Hematopoietic multipotent progenitor cell treated with erythropoietin and hydrocortisone succinate and interleukin-3 and kit ligand, for 6 days (in vitro differentiated cells): ENCODE data around the gene GLRX3.

ENCODE experiments used
- DNase-seq: peaks from one replicate; pipeline ENCODE4 v3.0.0-alpha.2; 2015

Gene GLRX3

DNA sequence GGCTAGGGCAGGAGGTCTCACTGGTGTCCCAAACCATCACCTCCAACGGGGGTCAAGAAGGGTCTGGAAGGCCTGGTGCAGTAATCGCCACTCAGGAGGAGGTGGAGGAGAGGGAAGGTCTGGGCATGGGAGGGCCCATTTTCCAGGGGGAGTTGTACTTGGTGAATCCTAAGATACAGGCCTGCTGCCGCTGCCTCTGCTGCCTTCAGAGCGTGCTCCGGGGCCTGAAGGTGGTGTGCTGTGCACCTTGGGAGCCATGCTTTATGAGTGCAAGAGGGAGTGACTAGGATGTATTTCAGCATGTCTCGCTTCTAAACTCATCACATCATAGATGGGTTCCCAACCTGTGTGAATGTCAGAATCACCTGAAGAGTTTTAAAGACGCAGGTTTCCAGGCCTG is 78.2 kb downstream of the GLRX3 start:
- DNase-seq: no peak

DNA sequence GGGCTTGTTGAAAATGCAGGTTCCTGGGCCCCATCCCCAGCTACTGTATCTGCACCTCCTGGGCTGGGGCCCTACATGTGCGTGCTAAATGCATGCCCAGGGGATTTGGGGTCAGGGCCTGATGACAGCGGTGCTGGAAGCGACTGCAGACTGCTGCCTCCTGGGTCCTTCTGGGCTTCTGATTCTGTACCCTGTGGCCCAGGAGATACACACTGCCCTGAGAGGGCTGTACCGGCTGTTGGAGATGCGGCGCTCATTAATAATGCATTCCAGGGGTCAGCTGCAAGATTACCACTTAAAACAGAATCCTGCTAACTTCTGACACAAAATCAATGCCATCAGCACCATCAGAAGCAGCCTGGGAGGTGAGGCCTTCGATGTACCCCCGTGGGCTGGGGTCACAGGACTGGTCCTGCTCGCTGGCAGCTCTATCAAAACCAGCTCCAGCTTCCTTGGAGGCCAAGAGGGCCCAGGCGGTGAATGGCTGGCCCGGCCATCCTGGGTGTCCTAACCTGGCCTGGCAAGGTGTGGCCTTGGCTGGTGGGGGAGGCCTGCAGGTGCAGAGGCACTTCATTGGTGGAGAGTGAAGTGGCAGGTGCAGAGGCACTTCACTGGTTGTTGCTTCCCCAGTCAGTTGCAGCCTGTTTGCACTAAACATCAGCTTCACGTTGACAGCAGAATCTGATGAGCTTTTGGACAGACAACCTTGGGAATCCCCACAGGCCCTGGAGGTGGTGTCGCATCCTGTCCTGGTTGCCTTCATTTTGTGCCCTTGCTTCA is 79.2 kb downstream of the GLRX3 start:
- no peak for DNase-seq

GRCh38 chr10:130215931-130216231 is 79.7 kb downstream of the GLRX3 start:
- DNase-seq: no peak

- no peak for DNase-seq
Observed at GRCh38 chr10:130218181-130218641, 82.0 kb downstream of the GLRX3 start.

DNA sequence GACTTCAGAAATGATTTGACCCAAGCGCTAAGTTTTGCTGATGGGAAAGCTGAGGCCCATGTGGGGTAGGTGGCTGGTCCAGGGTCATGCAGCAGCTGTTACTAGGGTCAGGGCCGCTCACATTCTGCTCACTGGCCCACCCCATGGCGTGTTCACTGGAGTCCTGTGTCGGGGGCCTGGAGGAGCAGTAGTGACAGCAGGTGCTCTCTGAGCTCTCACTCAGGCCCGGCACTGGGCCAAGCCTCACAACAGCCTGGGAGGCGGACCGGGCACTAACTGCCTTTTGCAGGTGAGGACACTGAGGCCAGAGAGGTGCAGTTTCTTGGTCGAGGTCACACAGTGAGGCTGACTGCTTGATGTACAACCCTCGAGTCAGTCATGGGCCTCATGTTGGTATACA is 82.7 kb downstream of the GLRX3 start:
- DNase-seq: no peak

DNA sequence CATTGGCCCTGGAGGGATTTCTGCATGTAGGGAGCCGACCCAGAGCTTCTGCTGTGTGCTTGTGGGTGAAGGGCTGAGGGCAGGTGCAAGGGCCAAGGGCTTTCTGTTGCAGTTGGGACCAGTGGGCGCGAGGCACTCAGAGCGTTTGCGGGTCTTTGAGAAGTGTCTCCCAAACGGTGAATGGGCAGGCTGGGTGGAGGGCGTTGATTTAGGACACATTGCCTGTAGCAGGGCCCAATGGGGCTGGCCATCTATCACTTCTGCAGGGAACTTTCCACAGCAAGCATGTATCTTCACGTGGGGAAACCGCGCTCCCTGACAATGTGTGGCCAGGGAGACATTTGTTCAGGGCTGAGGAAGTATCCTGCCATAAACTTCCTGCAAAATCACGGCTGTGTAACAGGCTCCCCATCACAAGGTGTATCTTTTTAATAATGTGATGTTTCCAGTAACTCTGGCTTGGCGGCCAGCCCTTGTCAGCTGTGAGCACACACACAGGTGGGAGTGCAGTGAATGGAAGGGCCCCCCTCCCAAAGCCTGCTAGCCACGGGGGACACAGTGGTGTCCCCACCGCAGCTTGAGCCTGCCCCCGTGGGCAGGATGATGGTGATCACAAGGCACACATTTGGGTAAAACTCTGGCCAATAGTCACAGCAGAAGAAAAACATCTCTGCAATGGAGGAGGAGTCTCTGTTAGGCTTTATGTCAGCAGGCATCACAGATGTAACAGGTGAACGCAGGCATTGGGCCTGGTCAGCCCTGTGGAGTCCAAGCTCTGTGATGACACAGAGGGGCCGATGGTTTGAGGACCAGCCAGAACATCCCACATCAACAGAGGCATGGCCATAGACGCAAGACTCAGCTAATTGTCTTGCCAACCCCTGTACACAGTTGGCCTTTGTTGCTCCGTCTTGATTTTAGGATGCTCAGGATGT is 84.3 kb downstream of the GLRX3 start:
- DNase-seq: no peak

DNA sequence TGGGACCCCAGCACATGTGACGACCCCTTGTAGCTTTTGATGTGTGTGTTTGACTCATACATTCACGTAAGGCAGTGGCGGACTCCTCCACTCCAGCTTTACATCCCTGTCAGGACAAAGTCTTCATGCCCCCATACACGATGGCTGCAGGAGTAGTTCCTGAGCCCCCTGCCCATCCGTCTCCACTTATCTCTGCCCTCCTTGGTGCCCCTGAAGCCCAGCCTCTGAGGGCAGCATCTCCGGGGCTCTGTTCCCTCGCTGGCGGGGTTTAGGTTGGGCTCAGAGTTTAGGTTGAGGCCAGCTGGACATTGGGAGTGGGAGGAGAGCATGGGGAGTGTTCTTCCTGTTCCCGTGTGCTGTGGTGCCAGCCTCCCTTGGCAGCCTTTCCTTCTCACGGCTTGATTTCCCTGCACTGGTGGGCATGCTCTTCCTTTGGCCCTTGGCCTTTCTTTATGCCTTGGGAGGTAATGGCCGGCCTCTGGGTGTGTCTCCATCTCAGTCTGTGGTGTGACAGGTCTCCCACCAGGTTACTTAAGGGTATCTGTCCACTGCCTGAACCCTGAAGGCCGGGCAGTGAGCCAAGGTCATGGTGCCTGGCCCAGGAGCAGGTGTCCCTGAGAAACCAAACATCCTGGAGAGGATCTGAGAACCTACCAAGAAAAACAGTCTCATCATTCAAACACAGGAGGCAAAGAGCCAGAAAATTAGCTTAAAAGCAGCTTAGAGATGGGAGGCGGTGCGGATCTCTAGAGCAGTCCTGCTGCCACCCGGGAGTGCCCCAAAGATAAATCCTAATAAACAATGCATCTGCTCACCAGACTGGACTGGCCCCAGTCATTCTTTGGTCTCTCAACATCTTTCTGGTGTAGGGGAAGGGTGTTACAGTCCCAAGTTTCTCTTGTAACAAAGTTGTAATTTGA is 85.5 kb downstream of the GLRX3 start:
- no peak for DNase-seq

GRCh38 chr10:130222381-130222780 is 86.2 kb downstream of the GLRX3 start:
- no peak for DNase-seq

DNA sequence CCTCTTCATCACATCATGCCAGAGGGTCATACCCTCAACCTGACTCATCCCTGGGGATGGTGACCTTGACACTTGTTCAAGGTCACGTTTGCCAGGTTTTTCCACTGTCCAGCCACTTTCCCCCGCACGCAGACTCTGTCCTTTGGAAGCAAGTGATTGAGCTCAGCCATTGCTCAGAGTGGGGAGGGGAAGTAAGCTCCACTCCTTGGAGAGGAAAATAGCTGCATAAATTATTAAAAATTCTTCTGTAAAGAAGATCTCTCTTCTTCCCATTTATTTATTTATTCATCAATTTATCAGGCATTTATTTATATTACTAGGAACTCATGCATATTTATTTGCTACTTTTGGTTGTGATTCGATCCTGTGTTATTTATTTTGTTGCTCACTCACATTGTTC is 88.0 kb downstream of the GLRX3 start:
- DNase-seq: no peak

DNA sequence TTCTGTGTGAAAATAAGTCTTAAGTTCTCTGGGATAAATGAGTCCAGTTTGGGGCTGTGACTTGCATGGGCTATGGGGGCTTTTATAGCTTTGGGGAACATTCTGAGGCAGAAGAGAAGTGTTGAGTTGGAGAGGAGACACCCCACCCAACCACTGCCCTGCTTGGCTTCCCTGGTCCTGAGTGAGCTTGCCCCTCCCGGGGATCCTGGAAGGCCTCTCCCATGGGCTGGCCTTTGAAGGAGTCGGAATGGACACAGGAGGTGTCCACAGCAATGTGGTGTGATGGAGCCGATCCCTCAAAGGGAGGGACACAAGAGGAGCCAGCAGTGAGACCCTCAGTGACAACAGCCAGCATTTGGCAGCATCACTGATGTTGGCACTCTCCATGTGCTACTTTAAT is 89.8 kb downstream of the GLRX3 start:
- no peak for DNase-seq

GRCh38 chr10:130227883-130228282 is 91.7 kb downstream of the GLRX3 start:
- DNase-seq: no peak
